HepG2 (cell line): ENCODE data around the gene TMEM247. TPM values are rescaled to one million over a fixed set of nuclear protein-coding genes. Genes with fewer than 3 reads are reported as not detected.

ENCODE experiments used
- ATAC-seq: fragments of 200-7000 bp; cut with Tn5 transposase; 3 replicates; pipeline ENCODE4 v1.9.1; 2020; ENCODE audit warnings: mild to moderate bottlenecking, moderate library complexity
- BruUV-seq: library from RNA; stranded (reverse); fragments of 400-500 nt; replicated peaks from 2 replicates; lab custom pipeline; 2021; lab: Mats Ljungman, UMichigan
- CTCF ChIA-PET: fragments of 300-600 bp; formaldehyde crosslinking; extraction: SDS; loops from one replicate; lab custom pipeline; 2021; ENCODE audit warnings: low total read pairs, inconsistent platforms, low intra/inter-chr PET ratio; lab: Yijun Ruan, JAX
- POLR2A ChIA-PET: fragments of 350-600 bp; sonication (Branson Sonifier 250); formaldehyde crosslinking; loops from one replicate; lab custom pipeline; 2020; ENCODE audit warnings: antibody characterized with exemption, inconsistent platforms; lab: Yijun Ruan, JAX
- DNase-seq: peaks from one replicate; pipeline ENCODE4 v3.0.0-alpha.2; 2015; ENCODE audit warnings: low spot score
- FAIRE-seq: peaks from 3 replicates; lab custom pipeline; 2011; peaks lifted over from hg19 to GRCh38; lab: Jason Lieb, UNC
- H2AFZ ChIP-seq: one replicate; pipeline ENCODE4 v1.6.1; 2011; ENCODE audit warnings: low read length, inconsistent platforms
- H3K27ac ChIP-seq: fragments of 300-600 bp; 3 replicates; pipeline ENCODE4 v1.8.0; 2011; ENCODE audit warnings: mixed run types, mild to moderate bottlenecking, mixed read lengths, low read length, inconsistent platforms; ENCODE audit not compliant: insufficient read depth; ENCODE audit errors: extremely low read length
- H3K27me3 ChIP-seq, 2 experiments: fragments of 200-600 bp in 1 of 2; 2 replicates in 1 of 2; 3 replicates in 1 of 2; pipeline versions ENCODE4 v1.6.0 to v1.8.0; 2011; ENCODE audit warnings: low read length in 2 of 2, mild to moderate bottlenecking in 2 of 2, moderate library complexity in 2 of 2, inconsistent platforms in 1 of 2; ENCODE audit not compliant: insufficient read depth in 2 of 2, control insufficient read depth in 1 of 2
- H3K36me3 ChIP-seq, 2 experiments: fragments of 200-600 bp in 1 of 2; replicated peaks in 1 of 2; 2 replicates in 1 of 2; 3 replicates in 1 of 2; pipeline versions ENCODE4 v1.5.1 to v1.8.0; 2011; ENCODE audit warnings: low read length in 2 of 2, inconsistent platforms in 1 of 2; ENCODE audit not compliant: insufficient read depth in 2 of 2, control insufficient read depth in 1 of 2
- H3K4me1 ChIP-seq: 2 replicates; pipeline ENCODE4 v1.5.1; 2012; ENCODE audit warnings: low read length, inconsistent platforms; ENCODE audit not compliant: insufficient read depth
- H3K4me2 ChIP-seq: 2 replicates; pipeline ENCODE4 v1.6.0; 2011; ENCODE audit warnings: low read depth, low read length, inconsistent platforms
- H3K4me3 ChIP-seq, 3 experiments: fragments of 200-600 bp in 1 of 3; sonication (generic), shearing (Covaris generic) in 1 of 3; replicated peaks in 1 of 3; 2 replicates each; pipeline ENCODE4 v1.5.1; 2011 to 2016; ENCODE audit warnings: low read length in 3 of 3, inconsistent platforms in 2 of 3, low read depth in 2 of 3, mild to moderate bottlenecking in 2 of 3, control low read depth in 1 of 3, mixed read lengths in 1 of 3; ENCODE audit not compliant: insufficient read depth in 1 of 3
- H3K79me2 ChIP-seq: one replicate; pipeline ENCODE4 v1.6.1; 2011; ENCODE audit warnings: low read length, inconsistent platforms; ENCODE audit not compliant: insufficient read depth
- H3K9ac ChIP-seq: 2 replicates; pipeline ENCODE4 v1.6.0; 2011; ENCODE audit warnings: mild to moderate bottlenecking, low read depth, low read length, inconsistent platforms; ENCODE audit not compliant: insufficient read depth
- H3K9me3 ChIP-seq: 2 replicates; pipeline ENCODE4 v1.5.1; 2012; ENCODE audit warnings: mild to moderate bottlenecking, low read length
- H4K20me1 ChIP-seq: 2 replicates; pipeline ENCODE4 v1.6.0; 2011; ENCODE audit warnings: inconsistent platforms, mild to moderate bottlenecking, low read length, moderate library complexity; ENCODE audit not compliant: insufficient read depth
- CEBPG ChIP-seq: IDR thresholded peaks from 2 replicates; pipeline ENCODE4 v1.6.1; 2016
- FIP1L1 ChIP-seq: fragments of 200-400 bp; formaldehyde crosslinking; IDR thresholded peaks from 2 replicates; pipeline ENCODE4 v1.6.1; 2018; ENCODE audit warnings: low read depth, mild to moderate bottlenecking, low read length, moderate library complexity, borderline replicate concordance; ENCODE audit not compliant: insufficient read depth
- GFI1 ChIP-seq: sonication (generic); formaldehyde crosslinking; IDR thresholded peaks from 2 replicates; pipeline ENCODE4 v1.5.0; 2020; ENCODE audit warnings: missing genetic modification reagents, mild to moderate bottlenecking, borderline replicate concordance
- HES4 ChIP-seq: sonication (generic); formaldehyde crosslinking; IDR thresholded peaks from 2 replicates; pipeline ENCODE4 v1.9.0; 2021; ENCODE audit warnings: mild to moderate bottlenecking, missing genetic modification reagents, borderline replicate concordance
- MIER3 ChIP-seq: IDR thresholded peaks from 2 replicates; pipeline ENCODE4 v1.6.1; 2016; ENCODE audit warnings: missing compliant biosample characterization, borderline replicate concordance
- SALL2 ChIP-seq: sonication (generic); formaldehyde crosslinking; IDR thresholded peaks from 2 replicates; pipeline ENCODE4 v1.8.1; 2023; ENCODE audit warnings: mild to moderate bottlenecking, missing genetic modification reagents, inconsistent platforms
- ZBTB8A ChIP-seq: sonication (generic); formaldehyde crosslinking; IDR thresholded peaks from 2 replicates; pipeline ENCODE4 v1.4.0; 2020; ENCODE audit warnings: mild to moderate bottlenecking, low read depth, missing genetic modification reagents, borderline replicate concordance
- ZFP36 ChIP-seq: fragments of 150-350 bp; IDR thresholded peaks from 2 replicates; pipeline ENCODE4 v1.6.1; 2018; ENCODE audit warnings: borderline replicate concordance, low read length, low read depth; ENCODE audit not compliant: partially characterized antibody
- ZNF101 ChIP-seq: sonication (generic); formaldehyde crosslinking; IDR thresholded peaks from 2 replicates; pipeline ENCODE4 v1.4.0; 2020; ENCODE audit warnings: mild to moderate bottlenecking, low read depth, missing genetic modification reagents, borderline replicate concordance
- ZNF317 ChIP-seq: sonication (generic); formaldehyde crosslinking; IDR thresholded peaks from 2 replicates; pipeline ENCODE4 v1.5.0; 2020; ENCODE audit warnings: mild to moderate bottlenecking, missing genetic modification reagents
- WGBS: methylation state at CpG from one replicate; pipeline ENCODE4 v1.1.6; 2017; ENCODE audit warnings: low lambda C conversion rate; 5-methylcytosine and 5-hydroxymethylcytosine counted together
- in situ Hi-C: cut with HindIII; loops from 2 replicates; pipeline ENCODE4 v1.10.0; 2017; ENCODE audit warnings: low pct_unique_long_range_greater_than_20kb; ENCODE audit not compliant: extremely low pct_ligation_motif_present
- intact Hi-C: fragments of 100-400 bp; cut with micrococcal nuclease; formaldehyde crosslinking; loops from one replicate; pipeline ENCODE4 v1.10.0; 2022; ENCODE audit not compliant: unreplicated experiment
- polyA plus RNA-seq, 8 experiments: library from polyadenylated mRNA; depleted of rRNA in 3 of 8; stranded (reverse) in 7 of 8; unstranded in 1 of 8; fragments of >200 nt; fragmentation: Illumina TruSeq in 4 of 8; extraction: Trizol in 4 of 8; gene quantifications; 2 replicates each; pipeline versions ENCODE4 v1.2.1 to v1.2.3, GENCODE V29; 2011 to 2016; ENCODE audit warnings: low read depth in 4 of 8, missing spikeins in 1 of 8, mixed read lengths in 1 of 8; ENCODE audit not compliant: insufficient read depth in 1 of 8
- total RNA-seq, 5 experiments: library from RNA; depleted of rRNA; stranded (reverse); fragments of >200 nt; fragmentation: Illumina TruSeq; extraction: Trizol; gene quantifications; 2 replicates each; pipeline ENCODE4 v1.2.3, GENCODE V29; 2016; ENCODE audit warnings: low read depth in 1 of 5
- TF ChIP-seq, protein P1 (sequence below): sonication (generic); formaldehyde crosslinking; IDR thresholded peaks from 2 replicates; pipeline ENCODE4 v1.9.0; 2021; ENCODE audit warnings: missing genetic modification reagents, borderline replicate concordance
- TF ChIP-seq, protein P2 (sequence below): sonication (generic); formaldehyde crosslinking; IDR thresholded peaks from 2 replicates; pipeline ENCODE4 v1.8.0; 2022; ENCODE audit warnings: mild to moderate bottlenecking, missing genetic modification reagents, moderate library complexity
- TF ChIP-seq, protein P3 (sequence below): IDR thresholded peaks from 2 replicates; pipeline ENCODE4 v1.6.1; 2016; ENCODE audit warnings: missing compliant biosample characterization, missing genetic modification reagents, borderline replicate concordance
- TF ChIP-seq, protein P4 (sequence below): sonication (generic); formaldehyde crosslinking; IDR thresholded peaks from 2 replicates; pipeline ENCODE4 v1.5.0; 2020; ENCODE audit warnings: missing genetic modification reagents

The TMEM247 gene
- total and polyA plus RNA-seq, 2 of the 13 experiments (the other 11 are each of a cell fraction or from before 2014, with no cell fraction given), result not detected

DNA sequence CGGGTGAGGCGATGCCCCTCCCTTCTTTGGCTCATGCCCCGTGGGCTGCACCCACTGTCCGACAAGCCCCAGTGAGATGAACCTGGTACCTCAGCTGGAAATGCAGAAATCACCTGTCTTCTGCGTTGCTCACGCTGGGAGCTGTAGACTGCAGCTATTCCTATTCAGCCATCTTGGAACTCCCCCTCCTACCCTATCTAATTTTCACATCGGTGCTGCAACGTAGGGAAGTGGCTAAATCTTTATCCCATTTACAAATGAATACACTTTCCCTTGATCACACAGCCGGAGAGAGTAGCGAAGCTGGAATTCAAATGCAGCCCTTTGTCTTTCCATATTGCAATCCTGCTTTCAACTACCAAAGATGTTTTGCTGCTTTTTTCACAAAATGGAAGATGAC, 1.4 kb upstream of the TMEM247 start:
- ChIA-PET POLR2A (no interaction called here), CTCF (no interaction called here)
- TF ChIP-seq ZNF101 (CRISPR knock-in tag), result no peak
- no peak for TF ChIP-seq SALL2 (CRISPR knock-in tag)
- no peak for TF ChIP-seq GFI1 (CRISPR knock-in tag)
- TF ChIP-seq, protein P1, sequence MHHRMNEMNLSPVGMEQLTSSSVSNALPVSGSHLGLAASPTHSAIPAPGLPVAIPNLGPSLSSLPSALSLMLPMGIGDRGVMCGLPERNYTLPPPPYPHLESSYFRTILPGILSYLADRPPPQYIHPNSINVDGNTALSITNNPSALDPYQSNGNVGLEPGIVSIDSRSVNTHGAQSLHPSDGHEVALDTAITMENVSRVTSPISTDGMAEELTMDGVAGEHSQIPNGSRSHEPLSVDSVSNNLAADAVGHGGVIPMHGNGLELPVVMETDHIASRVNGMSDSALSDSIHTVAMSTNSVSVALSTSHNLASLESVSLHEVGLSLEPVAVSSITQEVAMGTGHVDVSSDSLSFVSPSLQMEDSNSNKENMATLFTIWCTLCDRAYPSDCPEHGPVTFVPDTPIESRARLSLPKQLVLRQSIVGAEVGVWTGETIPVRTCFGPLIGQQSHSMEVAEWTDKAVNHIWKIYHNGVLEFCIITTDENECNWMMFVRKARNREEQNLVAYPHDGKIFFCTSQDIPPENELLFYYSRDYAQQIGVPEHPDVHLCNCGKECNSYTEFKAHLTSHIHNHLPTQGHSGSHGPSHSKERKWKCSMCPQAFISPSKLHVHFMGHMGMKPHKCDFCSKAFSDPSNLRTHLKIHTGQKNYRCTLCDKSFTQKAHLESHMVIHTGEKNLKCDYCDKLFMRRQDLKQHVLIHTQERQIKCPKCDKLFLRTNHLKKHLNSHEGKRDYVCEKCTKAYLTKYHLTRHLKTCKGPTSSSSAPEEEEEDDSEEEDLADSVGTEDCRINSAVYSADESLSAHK (CRISPR knock-in tag), result no peak
- TF ChIP-seq CEBPG (CRISPR knock-in tag), result no peak
- TF ChIP-seq MIER3 (CRISPR knock-in tag), result no peak
- TF ChIP-seq, protein P2, sequence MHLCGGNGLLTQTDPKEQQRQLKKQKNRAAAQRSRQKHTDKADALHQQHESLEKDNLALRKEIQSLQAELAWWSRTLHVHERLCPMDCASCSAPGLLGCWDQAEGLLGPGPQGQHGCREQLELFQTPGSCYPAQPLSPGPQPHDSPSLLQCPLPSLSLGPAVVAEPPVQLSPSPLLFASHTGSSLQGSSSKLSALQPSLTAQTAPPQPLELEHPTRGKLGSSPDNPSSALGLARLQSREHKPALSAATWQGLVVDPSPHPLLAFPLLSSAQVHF (CRISPR knock-in tag), result no peak
- no peak for TF ChIP-seq HES4 (CRISPR knock-in tag)
- TF ChIP-seq ZBTB8A (CRISPR knock-in tag), result no peak
- TF ChIP-seq, protein P3, sequence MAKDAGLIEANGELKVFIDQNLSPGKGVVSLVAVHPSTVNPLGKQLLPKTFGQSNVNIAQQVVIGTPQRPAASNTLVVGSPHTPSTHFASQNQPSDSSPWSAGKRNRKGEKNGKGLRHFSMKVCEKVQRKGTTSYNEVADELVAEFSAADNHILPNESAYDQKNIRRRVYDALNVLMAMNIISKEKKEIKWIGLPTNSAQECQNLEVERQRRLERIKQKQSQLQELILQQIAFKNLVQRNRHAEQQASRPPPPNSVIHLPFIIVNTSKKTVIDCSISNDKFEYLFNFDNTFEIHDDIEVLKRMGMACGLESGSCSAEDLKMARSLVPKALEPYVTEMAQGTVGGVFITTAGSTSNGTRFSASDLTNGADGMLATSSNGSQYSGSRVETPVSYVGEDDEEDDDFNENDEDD, result no peak
- TF ChIP-seq ZNF317 (CRISPR knock-in tag), result no peak
- TF ChIP-seq FIP1L1, result no peak
- no peak for TF ChIP-seq ZFP36
- TF ChIP-seq, protein P4, sequence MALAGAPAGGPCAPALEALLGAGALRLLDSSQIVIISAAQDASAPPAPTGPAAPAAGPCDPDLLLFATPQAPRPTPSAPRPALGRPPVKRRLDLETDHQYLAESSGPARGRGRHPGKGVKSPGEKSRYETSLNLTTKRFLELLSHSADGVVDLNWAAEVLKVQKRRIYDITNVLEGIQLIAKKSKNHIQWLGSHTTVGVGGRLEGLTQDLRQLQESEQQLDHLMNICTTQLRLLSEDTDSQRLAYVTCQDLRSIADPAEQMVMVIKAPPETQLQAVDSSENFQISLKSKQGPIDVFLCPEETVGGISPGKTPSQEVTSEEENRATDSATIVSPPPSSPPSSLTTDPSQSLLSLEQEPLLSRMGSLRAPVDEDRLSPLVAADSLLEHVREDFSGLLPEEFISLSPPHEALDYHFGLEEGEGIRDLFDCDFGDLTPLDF (CRISPR knock-in tag), result no peak
- Histone ChIP-seq H3K79me2 (no peaks in the 10 kb centered on the region), H3K9me3 (no peaks in the 10 kb centered on the region), H2AFZ (no peak overlapping the region), H3K4me2 (peak overlapping the region; percentile 39; the same call in 1 of the 2 replicates), H3K4me3 (no peak overlapping the region; a peak in 1 of 6 replicates), H3K27ac (no peak overlapping the region), H3K9ac (no peak overlapping the region), H4K20me1 (no peaks in the 10 kb centered on the region), H3K36me3 (no peaks in the 10 kb centered on the region), H3K27me3 (peaks cover 2 to 28% of the 10 kb centered on the region in 2 experiments; a peak in 4 of 5 replicates), H3K4me1 (peaks cover 19% of the 10 kb centered on the region)
- FAIRE-seq (no peak), DNase-seq (no peak), ATAC-seq (no peak)
- intact Hi-C loops, result no loop called here
- WGBS, result 48% methylated on average over 10 of the region's 10 CpGs
- in situ Hi-C loops, result no loop called here
- no TSS peak for BruUV-seq
